ENCODE measurements around the gene PLB1. TPM values are rescaled to one million over a fixed set of nuclear protein-coding genes. Genes with fewer than 3 reads are reported as not detected.
A peak's percentile ranks its signal among the peaks of the same experiment; 100 is the strongest.

PLB1 gene
- total RNA-seq, 6 experiments from 2014 or later = 0.66 to 1.9 (median 1.1) TPM

GRCh38 chr2:28581312-28581711 lies 85.5 kb downstream of the PLB1 start:
- Histone ChIP-seq H3K4me3 (no peak overlapping the region), H3K36me3 (no peaks in the 10 kb centered on the region), H3K9me3 (no peaks in the 10 kb centered on the region), H3K27ac (no peak overlapping the region), H3K27me3 (no peaks in the 10 kb centered on the region), H3K4me1 (no peaks in the 10 kb centered on the region)
- no peak for DNase-seq
- ATAC-seq = no peak
- WGBS (ENCODE audit: insufficient coverage, low coverage, low lambda C conversion rate, missing lambda C conversion rate) = no CpG with 5 or more reads among the region's 4 CpGs
- TF ChIP-seq CTCF (IDR thresholded peaks at IDR 0.05) = no peak
- TF ChIP-seq POLR2A (IDR thresholded peaks at IDR 0.05) = no peak
- intact Hi-C loops (cut with DNase I) = no loop called here

- no peak overlapping the region for H3K4me3 ChIP-seq
- H3K36me3 ChIP-seq = no peaks in the 10 kb centered on the region
- H3K9me3 ChIP-seq = no peaks in the 10 kb centered on the region
- no peak overlapping the region for H3K27ac ChIP-seq
- 0% methylated on average over 1 of the region's 6 CpGs for WGBS (ENCODE audit: insufficient coverage, low coverage, low lambda C conversion rate, missing lambda C conversion rate)
- H3K4me1 ChIP-seq = no peaks in the 10 kb centered on the region
- ATAC-seq (no peak), DNase-seq (no peak)
- TF ChIP-seq POLR2A (IDR thresholded peaks at IDR 0.05) = no peak
- no peak for TF ChIP-seq CTCF (IDR thresholded peaks at IDR 0.05)
- intact Hi-C loops (cut with DNase I) = no loop called here
- H3K27me3 ChIP-seq = no peaks in the 10 kb centered on the region
Observed at GRCh38 chr2:28582152-28582551, 86.3 kb downstream of the PLB1 start.

GRCh38 chr2:28582595-28582994 lies 86.7 kb downstream of the PLB1 start:
- Histone ChIP-seq H3K4me1 (no peaks in the 10 kb centered on the region), H3K9me3 (no peaks in the 10 kb centered on the region), H3K27ac (no peak overlapping the region), H3K36me3 (no peaks in the 10 kb centered on the region), H3K4me3 (no peak overlapping the region), H3K27me3 (no peaks in the 10 kb centered on the region)
- ATAC-seq (no peak), DNase-seq (no peak)
- intact Hi-C loops (cut with DNase I) = no loop called here
- 100% methylated on average over 3 of the region's 5 CpGs for whole genome bisulfite sequencing (ENCODE audit: insufficient coverage, low coverage, low lambda C conversion rate, missing lambda C conversion rate)
- TF ChIP-seq CTCF (IDR thresholded peaks at IDR 0.05) (no peak), POLR2A (IDR thresholded peaks at IDR 0.05) (no peak)

GRCh38 chr2:28583899-28584553 lies 88.2 kb downstream of the PLB1 start:
- intact Hi-C loops (cut with DNase I) = no loop called here
- WGBS (ENCODE audit: insufficient coverage, low coverage, low lambda C conversion rate, missing lambda C conversion rate) = 39% methylated on average over 7 of the region's 10 CpGs
- DNase-seq (peak in 1 of 3 donors; percentile 58), ATAC-seq (peak; percentile 50 to 89 (median 64))
- TF ChIP-seq CTCF (IDR thresholded peaks at IDR 0.05) (no peak), POLR2A (IDR thresholded peaks at IDR 0.05) (no peak)
- Histone ChIP-seq H3K4me3 (no peak overlapping the region), H3K9me3 (no peaks in the 10 kb centered on the region), H3K36me3 (no peaks in the 10 kb centered on the region), H3K27me3 (no peaks in the 10 kb centered on the region), H3K4me1 (no peaks in the 10 kb centered on the region), H3K27ac (no peak overlapping the region)

All from right lobe of liver (tissue), 6 donors.